ENCODE results near the gene HNRNPUL1.

Gene HNRNPUL1

GRCh38 chr19:41218615-41219507 lies 45.3 kb upstream of the HNRNPUL1 start, which contains the start of gene AXL:
TSS of gene AXL (plus strand) at chr19:41219223. CDS start at chr19:41219393, 170 bp downstream.
- no peak for DNase-seq
- Histone ChIP-seq H2AFZ (ENCODE audit: low read length) (no peak within 1 kb of the TSS), H3K27me3 (replicated peaks; ENCODE audit: insufficient read depth, low read length) (peaks cover 82% of the 10 kb centered on the region), H4K20me1 (ENCODE audit: insufficient read depth, low read length) (no peaks in the 10 kb centered on the region), H3K4me2 (ENCODE audit: low read depth, low read length) (no peak within 1 kb of the TSS), H3K36me3 (replicated peaks; ENCODE audit: insufficient read depth, low read length) (no peaks in the 10 kb centered on the region), H3K4me1 (ENCODE audit: low read length) (0 out of 2 replicates have a peak, but pooled peaks cover 6% of the 10 kb centered on the region), H3K9me3 (replicated peaks; ENCODE audit: insufficient read depth, low read length) (no peaks in the 10 kb centered on the region), H3K27ac (ENCODE audit: low read length) (no peak within 1 kb of the TSS), H3K9ac (ENCODE audit: low read length) (no peak within 1 kb of the TSS), H3F3A (ENCODE audit: insufficient read depth, low read length) (no peaks in the 10 kb centered on the region), H3K9me2 (replicated peaks; ENCODE audit: insufficient read depth, low read length) (no peaks in the 10 kb centered on the region), H3K4me3 (ENCODE audit: low read length) (no peak within 1 kb of the TSS), H3K79me2 (ENCODE audit: low read length) (no peaks in the 10 kb centered on the region)
- TF ChIP-seq EZH2phosphoT487 (IDR thresholded peaks at IDR 0.05; ENCODE audit: low read length) (no peak), EZH2 (optimal IDR thresholded peaks at IDR 0.05; ENCODE audit: low read depth, low read length) (no peak), CTCF (IDR thresholded peaks at IDR 0.05; ENCODE audit: low read length) (no peak)

GRCh38 chr19:41219924-41220567 lies 44.1 kb upstream of the HNRNPUL1 start:
- Histone ChIP-seq H2AFZ (ENCODE audit: low read length) (no peak overlapping the region), H3K4me2 (ENCODE audit: low read depth, low read length) (peak overlapping the region; percentile 42; the same call in 1 of the 2 replicates), H3K79me2 (ENCODE audit: low read length) (no peaks in the 10 kb centered on the region), H3K4me1 (ENCODE audit: low read length) (0 out of 2 replicates have a peak, but pooled peaks cover 6% of the 10 kb centered on the region), H3K9me2 (replicated peaks; ENCODE audit: insufficient read depth, low read length) (no peaks in the 10 kb centered on the region), H3F3A (ENCODE audit: insufficient read depth, low read length) (no peaks in the 10 kb centered on the region), H3K36me3 (replicated peaks; ENCODE audit: insufficient read depth, low read length) (no peaks in the 10 kb centered on the region), H3K27me3 (replicated peaks; ENCODE audit: insufficient read depth, low read length) (peaks cover 85% of the 10 kb centered on the region), H3K4me3 (ENCODE audit: low read length) (no peak overlapping the region), H3K9ac (ENCODE audit: low read length) (no peak overlapping the region), H3K27ac (ENCODE audit: low read length) (no peak overlapping the region), H4K20me1 (ENCODE audit: insufficient read depth, low read length) (no peaks in the 10 kb centered on the region), H3K9me3 (replicated peaks; ENCODE audit: insufficient read depth, low read length) (no peaks in the 10 kb centered on the region)
- no peak for DNase-seq
- TF ChIP-seq EZH2 (optimal IDR thresholded peaks at IDR 0.05; ENCODE audit: low read depth, low read length) (no peak), EZH2phosphoT487 (IDR thresholded peaks at IDR 0.05; ENCODE audit: low read length) (no peak)

GRCh38 chr19:41220811-41221210 lies 43.4 kb upstream of the HNRNPUL1 start:
- Histone ChIP-seq H3K27ac (ENCODE audit: low read length) (no peak overlapping the region), H3K9ac (ENCODE audit: low read length) (no peak overlapping the region), H3K4me3 (ENCODE audit: low read length) (peak overlapping the region; percentile 27; the same call in 1 of the 2 replicates), H3F3A (ENCODE audit: insufficient read depth, low read length) (no peaks in the 10 kb centered on the region), H3K36me3 (replicated peaks; ENCODE audit: insufficient read depth, low read length) (no peaks in the 10 kb centered on the region), H3K9me3 (replicated peaks; ENCODE audit: insufficient read depth, low read length) (no peaks in the 10 kb centered on the region), H4K20me1 (ENCODE audit: insufficient read depth, low read length) (no peaks in the 10 kb centered on the region), H2AFZ (ENCODE audit: low read length) (no peak overlapping the region), H3K79me2 (ENCODE audit: low read length) (no peaks in the 10 kb centered on the region), H3K4me2 (ENCODE audit: low read depth, low read length) (peak overlapping the region; percentile 42; the same call in 1 of the 2 replicates), H3K9me2 (replicated peaks; ENCODE audit: insufficient read depth, low read length) (no peaks in the 10 kb centered on the region), H3K27me3 (replicated peaks; ENCODE audit: insufficient read depth, low read length) (peaks cover 91% of the 10 kb centered on the region), H3K4me1 (ENCODE audit: low read length) (0 out of 2 replicates have a peak, but pooled peaks cover 6% of the 10 kb centered on the region)
- DNase-seq = no peak
- TF ChIP-seq EZH2phosphoT487 (IDR thresholded peaks at IDR 0.05; ENCODE audit: low read length) (no peak), EZH2 (optimal IDR thresholded peaks at IDR 0.05; ENCODE audit: low read depth, low read length) (no peak), CTCF (IDR thresholded peaks at IDR 0.05; ENCODE audit: low read length) (no peak)

Data from MM.1S (cell line).